ENCODE results near the gene UBXN11.

The UBXN11 gene

GRCh38 chr1:26285366-26286063 lies 20.9 kb downstream of the UBXN11 start:
- DNase-seq (ENCODE audit: low read depth): no peak

- DNase-seq (ENCODE audit: low read depth): peak; percentile 98
Observed at GRCh38 chr1:26284597-26285347, 21.7 kb downstream of the UBXN11 start.

GRCh38 chr1:26283871-26284596 lies 22.4 kb downstream of the UBXN11 start:
- no peak for DNase-seq (ENCODE audit: low read depth)

GRCh38 chr1:26283279-26283853 lies 23.1 kb downstream of the UBXN11 start:
- no peak for DNase-seq (ENCODE audit: low read depth)

- no peak for DNase-seq (ENCODE audit: low read depth)
Observed at GRCh38 chr1:26282401-26282918, 24.0 kb downstream of the UBXN11 start.

- DNase-seq (ENCODE audit: low read depth): no peak
Observed at GRCh38 chr1:26281971-26282370, 24.5 kb downstream of the UBXN11 start.

- DNase-seq (ENCODE audit: low read depth): no peak
Observed at GRCh38 chr1:26281091-26281958, 25.1 kb downstream of the UBXN11 start.

- peak; percentile 71 for DNase-seq (ENCODE audit: low read depth)
Observed at GRCh38 chr1:26280333-26281042, 25.9 kb downstream of the UBXN11 start.

GRCh38 chr1:26279456-26280332 lies 26.7 kb downstream of the UBXN11 start, which contains the start of gene SH3BGRL3:
SH3BGRL3 (plus strand) TSS chr1:26280086; CDS start chr1:26280156, 70 bp downstream.
- DNase-seq (ENCODE audit: low read depth): peak; percentile 70

- DNase-seq (ENCODE audit: low read depth): peak; percentile 56
Observed at GRCh38 chr1:26278724-26279455, 27.5 kb downstream of the UBXN11 start.

- DNase-seq (ENCODE audit: low read depth): peak; percentile 73
Observed at GRCh38 chr1:26278303-26278702, 28.1 kb downstream of the UBXN11 start.

GRCh38 chr1:26277719-26278118 lies 28.7 kb downstream of the UBXN11 start:
- DNase-seq (ENCODE audit: low read depth): no peak

GRCh38 chr1:26277261-26277661 lies 29.2 kb downstream of the UBXN11 start:
- no peak for DNase-seq (ENCODE audit: low read depth)

GRCh38 chr1:26276432-26276838 lies 30.0 kb downstream of the UBXN11 start:
- no peak for DNase-seq (ENCODE audit: low read depth)

- DNase-seq (ENCODE audit: low read depth): peak; percentile 90
Observed at GRCh38 chr1:26275580-26276431, 30.6 kb downstream of the UBXN11 start.

GRCh38 chr1:26274801-26275425 lies 31.5 kb downstream of the UBXN11 start:
- no peak for DNase-seq (ENCODE audit: low read depth)

- no peak for DNase-seq (ENCODE audit: low read depth)
Observed at GRCh38 chr1:26269198-26269550, 37.3 kb downstream of the UBXN11 start.

Data from HS-27A (cell line).